HepG2 (cell line): ENCODE measurements around the gene CHKA. TPM values are rescaled to one million over a fixed set of nuclear protein-coding genes. Genes with fewer than 3 reads are reported as not detected.

Experiments used
- AHR ChIP-seq: IDR thresholded peaks from 2 replicates; pipeline ENCODE4 v1.6.1; 2018; ENCODE audit warnings: missing genetic modification reagents, missing compliant biosample characterization
- CAMTA2 ChIP-seq: sonication (generic); formaldehyde crosslinking; IDR thresholded peaks from 2 replicates; pipeline ENCODE4 v1.4.0; 2020; ENCODE audit warnings: mild to moderate bottlenecking, missing genetic modification reagents, borderline replicate concordance
- E2F5 ChIP-seq: sonication (generic); formaldehyde crosslinking; conservative IDR thresholded peaks from 2 replicates; pipeline ENCODE4 v1.4.0; 2020; ENCODE audit warnings: missing genetic modification reagents
- HOXA5 ChIP-seq: sonication (generic); formaldehyde crosslinking; IDR thresholded peaks from 2 replicates; pipeline ENCODE4 v1.4.0; 2020; ENCODE audit warnings: missing genetic modification reagents
- KMT2A ChIP-seq: sonication (generic); formaldehyde crosslinking; IDR thresholded peaks from 2 replicates; pipeline ENCODE4 v1.4.0; 2020; ENCODE audit warnings: missing genetic modification reagents
- MBD4 ChIP-seq: IDR thresholded peaks from 2 replicates; pipeline ENCODE4 v1.6.1; 2012; ENCODE audit warnings: low read length, inconsistent platforms, borderline replicate concordance
- MLXIP ChIP-seq: sonication (generic); formaldehyde crosslinking; IDR thresholded peaks from 2 replicates; pipeline ENCODE4 v1.9.0; 2021; ENCODE audit warnings: missing genetic modification reagents, borderline replicate concordance
- PHB2 ChIP-seq: fragments of 450-650 bp; IDR thresholded peaks from 2 replicates; pipeline ENCODE4 v1.6.1; 2018; ENCODE audit not compliant: partially characterized antibody
- PHF5A ChIP-seq: IDR thresholded peaks from one replicate; pipeline ENCODE4 v1.6.1; 2018; ENCODE audit warnings: low read depth, missing genetic modification reagents; ENCODE audit not compliant: unreplicated experiment
- RBM39 ChIP-seq: fragments of 200-400 bp; formaldehyde crosslinking; IDR thresholded peaks from one replicate; pipeline ENCODE4 v1.6.1; 2018; ENCODE audit warnings: antibody characterized with exemption, mild to moderate bottlenecking, low read depth, low read length; ENCODE audit not compliant: poor library complexity, severe bottlenecking
- SIX4 ChIP-seq: sonication (generic); formaldehyde crosslinking; IDR thresholded peaks from 2 replicates; pipeline ENCODE4 v1.4.0; 2020; ENCODE audit warnings: missing genetic modification reagents
- ZBTB3 ChIP-seq: sonication (generic); formaldehyde crosslinking; IDR thresholded peaks from 2 replicates; pipeline ENCODE4 v1.4.0; 2020; ENCODE audit warnings: low read depth, mild to moderate bottlenecking, moderate library complexity, missing genetic modification reagents, borderline replicate concordance
- ZNF138 ChIP-seq: sonication (generic); formaldehyde crosslinking; IDR thresholded peaks from 2 replicates; pipeline ENCODE4 v1.5.0; 2020; ENCODE audit warnings: mild to moderate bottlenecking, low read depth, missing genetic modification reagents
- ZNF512B ChIP-seq: sonication (generic); formaldehyde crosslinking; IDR thresholded peaks from 2 replicates; pipeline ENCODE4 v1.5.1; 2020; ENCODE audit warnings: missing genetic modification reagents, mild to moderate bottlenecking, borderline replicate concordance
- ZNF562 ChIP-seq: sonication (generic); formaldehyde crosslinking; IDR thresholded peaks from 2 replicates; pipeline ENCODE4 v1.8.0; 2022; ENCODE audit warnings: missing genetic modification reagents, borderline replicate concordance
- ZNF747 ChIP-seq: sonication (generic); formaldehyde crosslinking; IDR thresholded peaks from 2 replicates; pipeline ENCODE4 v1.8.1; 2023; ENCODE audit warnings: missing genetic modification reagents, mild to moderate bottlenecking, borderline replicate concordance
- polyA plus RNA-seq, 8 experiments: library from polyadenylated mRNA; depleted of rRNA in 3 of 8; stranded (reverse) in 7 of 8; unstranded in 1 of 8; fragments of >200 nt; fragmentation: Illumina TruSeq in 4 of 8; extraction: Trizol in 4 of 8; gene quantifications; 2 replicates each; pipeline versions ENCODE4 v1.2.1 to v1.2.3, GENCODE V29; 2011 to 2016; ENCODE audit warnings: low read depth in 4 of 8, missing spikeins in 1 of 8, mixed read lengths in 1 of 8; ENCODE audit not compliant: insufficient read depth in 1 of 8
- total RNA-seq, 5 experiments: library from RNA; depleted of rRNA; stranded (reverse); fragments of >200 nt; fragmentation: Illumina TruSeq; extraction: Trizol; gene quantifications; 2 replicates each; pipeline ENCODE4 v1.2.3, GENCODE V29; 2016; ENCODE audit warnings: low read depth in 1 of 5
- TF ChIP-seq, protein P1 (sequence below): sonication (generic); formaldehyde crosslinking; IDR thresholded peaks from 2 replicates; pipeline ENCODE4 v1.5.1; 2020; ENCODE audit warnings: missing genetic modification reagents, mild to moderate bottlenecking, borderline replicate concordance
- TF ChIP-seq, protein P2 (sequence below): sonication (generic); formaldehyde crosslinking; IDR thresholded peaks from 2 replicates; pipeline ENCODE4 v1.8.1; 2023; ENCODE audit warnings: missing genetic modification reagents, inconsistent platforms, borderline replicate concordance

Gene CHKA
- total and polyA plus RNA-seq, 2 of the 13 experiments (the other 11 are each of a cell fraction or from before 2014, with no cell fraction given) = 71.6 to 92.7 TPM

DNA sequence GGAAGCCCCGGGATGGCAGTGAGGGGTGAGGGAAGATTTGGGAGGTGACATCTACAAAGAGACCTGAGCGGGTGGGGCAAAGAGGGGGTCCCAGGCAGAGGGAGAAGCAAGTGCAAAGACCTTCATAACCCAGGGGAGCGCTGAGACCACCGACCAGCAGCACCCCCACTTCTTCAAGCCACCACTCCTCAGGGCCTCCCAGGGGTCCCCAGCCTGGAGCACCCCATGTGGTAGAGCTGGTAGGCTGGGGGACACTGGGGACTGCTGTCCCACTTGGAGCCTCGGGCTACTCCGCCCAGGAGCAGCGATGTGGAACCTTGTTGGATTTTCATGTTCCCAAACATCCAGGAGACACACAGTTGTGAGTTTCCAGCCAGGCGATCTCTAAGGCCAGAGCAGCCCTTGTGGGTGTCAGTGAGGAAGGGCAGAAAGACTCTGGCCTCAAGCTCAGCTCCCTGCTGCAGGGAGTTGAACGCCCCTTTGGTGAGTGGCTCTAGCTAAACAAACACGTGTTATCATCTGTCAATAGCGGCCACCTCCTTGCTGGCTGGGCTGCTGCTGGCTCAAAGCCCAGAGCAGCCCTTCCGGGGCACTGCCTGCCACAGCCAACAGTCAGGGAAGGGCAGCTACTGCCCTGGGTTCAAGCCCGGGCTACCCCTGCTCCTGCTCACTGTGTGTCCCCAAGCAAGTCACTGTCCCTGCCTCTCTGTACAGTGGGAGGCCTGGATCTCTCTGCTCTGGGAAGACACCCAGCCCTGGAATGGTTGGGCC is 25.7 kb upstream of the CHKA start (continued):
- TF ChIP-seq CAMTA2 (CRISPR knock-in tag) = no peak
- TF ChIP-seq, protein P1, sequence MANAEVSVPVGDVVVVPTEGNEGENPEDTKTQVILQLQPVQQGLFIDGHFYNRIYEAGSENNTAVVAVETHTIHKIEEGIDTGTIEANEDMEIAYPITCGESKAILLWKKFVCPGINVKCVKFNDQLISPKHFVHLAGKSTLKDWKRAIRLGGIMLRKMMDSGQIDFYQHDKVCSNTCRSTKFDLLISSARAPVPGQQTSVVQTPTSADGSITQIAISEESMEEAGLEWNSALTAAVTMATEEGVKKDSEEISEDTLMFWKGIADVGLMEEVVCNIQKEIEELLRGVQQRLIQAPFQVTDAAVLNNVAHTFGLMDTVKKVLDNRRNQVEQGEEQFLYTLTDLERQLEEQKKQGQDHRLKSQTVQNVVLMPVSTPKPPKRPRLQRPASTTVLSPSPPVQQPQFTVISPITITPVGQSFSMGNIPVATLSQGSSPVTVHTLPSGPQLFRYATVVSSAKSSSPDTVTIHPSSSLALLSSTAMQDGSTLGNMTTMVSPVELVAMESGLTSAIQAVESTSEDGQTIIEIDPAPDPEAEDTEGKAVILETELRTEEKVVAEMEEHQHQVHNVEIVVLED = 0 out of 2 replicates have a peak, but pooled peaks have one; percentile 62
- peak; percentile 87 for TF ChIP-seq PHF5A (CRISPR knock-in tag)
- TF ChIP-seq AHR (CRISPR knock-in tag) = peak; percentile 88; the same call in 1 of the 2 replicates
- no peak for TF ChIP-seq HOXA5 (CRISPR knock-in tag)
- TF ChIP-seq E2F5 (CRISPR knock-in tag) = no peak
- no peak for TF ChIP-seq PHB2
- TF ChIP-seq SIX4 (CRISPR knock-in tag) = peak; percentile 70; the same call in 1 of the 2 replicates
- no peak; the same call in 1 of the 2 replicates for TF ChIP-seq ZNF512B
- TF ChIP-seq MBD4 = no peak
- no peak for TF ChIP-seq ZNF562 (CRISPR knock-in tag)
- peak; percentile 72 for TF ChIP-seq KMT2A (CRISPR knock-in tag)
- no peak for TF ChIP-seq MLXIP (CRISPR knock-in tag)
- peak; percentile 84; the same call in 1 of the 2 replicates for TF ChIP-seq ZNF138 (CRISPR knock-in tag)
- peak; percentile 37; the same call in 1 of the 2 replicates for TF ChIP-seq ZBTB3
- TF ChIP-seq RBM39 = no peak
- TF ChIP-seq ZNF747 (CRISPR knock-in tag) = peak; percentile 87; the same call in 1 of the 2 replicates
- TF ChIP-seq, protein P2, sequence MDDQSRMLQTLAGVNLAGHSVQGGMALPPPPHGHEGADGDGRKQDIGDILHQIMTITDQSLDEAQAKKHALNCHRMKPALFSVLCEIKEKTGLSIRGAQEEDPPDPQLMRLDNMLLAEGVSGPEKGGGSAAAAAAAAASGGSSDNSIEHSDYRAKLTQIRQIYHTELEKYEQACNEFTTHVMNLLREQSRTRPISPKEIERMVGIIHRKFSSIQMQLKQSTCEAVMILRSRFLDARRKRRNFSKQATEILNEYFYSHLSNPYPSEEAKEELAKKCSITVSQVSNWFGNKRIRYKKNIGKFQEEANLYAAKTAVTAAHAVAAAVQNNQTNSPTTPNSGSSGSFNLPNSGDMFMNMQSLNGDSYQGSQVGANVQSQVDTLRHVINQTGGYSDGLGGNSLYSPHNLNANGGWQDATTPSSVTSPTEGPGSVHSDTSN (CRISPR knock-in tag) = no peak
